CD4-positive, alpha-beta T cell treated with Interleukin-10 for 1 hour (primary cell): Measurements from ENCODE around the gene ASB3.
"Not testable (repeated sequence)": the region's sequence is repeated elsewhere in the genome, so short reads cannot be mapped to it uniquely, and the experiment has no call there.

Source experiments
- DNase-seq: peaks from one replicate; pipeline ENCODE4 v3.0.0-alpha.2; 2020

ASB3 gene

DNA sequence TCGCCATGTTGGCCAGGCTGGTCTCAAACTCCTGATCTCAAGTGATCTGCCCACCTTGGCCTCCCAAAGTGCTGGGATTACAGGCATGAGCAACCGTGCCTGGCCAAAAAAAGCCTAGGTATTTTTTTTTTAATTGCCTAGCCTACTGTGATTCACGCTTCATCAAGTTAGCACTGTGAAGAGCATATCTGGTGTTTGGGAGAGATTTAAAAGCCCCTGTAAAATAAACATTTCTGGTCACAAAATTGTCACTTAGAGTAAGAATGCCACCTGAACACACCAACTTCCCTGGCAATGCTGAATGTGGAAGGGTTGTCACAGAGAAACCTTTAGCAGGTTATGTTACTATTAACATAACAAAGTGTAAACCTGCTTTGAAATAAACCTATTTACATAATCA, 58.8 kb downstream of the ASB3 start:
- no peak for DNase-seq

DNA sequence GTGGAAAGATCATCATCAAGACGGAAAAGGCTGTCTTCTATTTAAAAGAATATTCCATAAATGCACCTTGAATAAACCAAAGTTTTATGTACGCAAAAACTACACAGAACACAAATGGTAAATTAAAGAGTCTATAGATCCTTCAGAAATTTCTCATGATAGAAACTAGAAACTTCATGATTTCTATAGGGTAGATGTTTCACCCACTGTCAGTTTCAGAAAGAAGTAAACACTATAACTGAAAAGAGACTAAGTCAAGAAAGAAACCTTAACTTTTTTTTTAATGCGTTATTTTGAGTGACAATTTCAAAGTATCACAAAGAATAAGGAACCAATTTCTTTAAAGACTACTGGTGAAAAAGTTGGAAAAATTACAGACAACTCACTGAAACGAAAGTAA, 61.1 kb downstream of the ASB3 start:
- no peak for DNase-seq

GRCh38 chr2:53724536-53724935, 62.2 kb downstream of the ASB3 start:
- DNase-seq, result no peak

DNA sequence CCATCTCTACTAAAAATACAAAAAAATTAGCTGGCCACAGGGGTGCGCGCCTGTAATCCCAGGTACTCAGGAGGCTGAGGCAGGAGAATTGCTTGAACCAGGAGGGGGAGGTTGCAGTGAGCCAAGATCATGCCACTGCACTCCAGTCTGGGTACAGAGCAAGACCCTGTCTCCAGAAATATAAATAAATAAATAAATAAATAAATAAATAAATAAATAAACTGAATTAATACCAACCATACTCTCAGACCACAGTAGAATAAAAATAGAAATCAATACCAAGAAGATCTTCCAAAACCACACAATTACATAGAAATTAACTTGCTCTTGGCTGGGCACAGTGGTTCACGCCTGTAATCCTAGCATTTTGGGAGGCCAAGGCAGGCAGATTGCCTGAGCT, 65.8 kb downstream of the ASB3 start:
- DNase-seq, result not testable (repeated sequence)

DNA sequence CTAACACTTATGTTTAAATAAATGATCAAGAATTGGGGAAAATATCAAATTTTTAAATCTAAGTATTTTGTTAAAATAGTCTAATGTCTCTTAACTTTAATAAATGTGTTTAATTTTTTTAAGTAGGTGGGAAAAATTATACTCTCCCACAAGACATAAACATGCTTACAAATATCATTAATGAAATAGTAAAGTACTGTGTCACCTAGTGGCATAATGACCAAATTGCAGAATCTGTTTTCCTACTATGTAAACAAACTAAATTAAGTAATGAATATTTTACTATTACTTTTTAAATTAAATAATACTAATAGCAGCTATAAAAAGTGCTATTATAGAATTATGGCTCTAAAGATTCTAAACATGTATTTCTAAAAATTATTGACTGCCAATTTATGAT, 71.2 kb downstream of the ASB3 start:
- DNase-seq, result no peak

GRCh38 chr2:53711271-53711780, 75.4 kb downstream of the ASB3 start:
- no peak for DNase-seq

DNA sequence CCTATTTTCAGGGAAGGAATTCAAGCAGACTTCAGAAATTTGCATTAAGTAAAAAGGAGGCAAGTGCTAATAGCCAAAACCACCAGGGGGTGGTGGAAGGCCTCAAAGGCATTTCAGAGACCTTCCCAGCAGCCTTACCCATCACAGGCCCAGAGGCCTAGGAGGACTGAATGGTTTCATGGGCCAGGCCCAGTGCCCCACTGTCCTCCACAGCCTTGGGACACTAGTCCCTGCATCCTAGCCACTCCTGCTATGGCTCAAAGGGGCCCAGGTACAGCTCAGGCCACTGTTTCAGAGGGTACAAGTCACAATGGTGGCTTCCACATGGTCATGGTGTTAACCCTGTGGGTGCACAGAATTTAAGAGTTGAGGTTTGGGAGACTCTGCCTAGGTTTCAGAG, 77.8 kb downstream of the ASB3 start:
- no peak for DNase-seq

DNA sequence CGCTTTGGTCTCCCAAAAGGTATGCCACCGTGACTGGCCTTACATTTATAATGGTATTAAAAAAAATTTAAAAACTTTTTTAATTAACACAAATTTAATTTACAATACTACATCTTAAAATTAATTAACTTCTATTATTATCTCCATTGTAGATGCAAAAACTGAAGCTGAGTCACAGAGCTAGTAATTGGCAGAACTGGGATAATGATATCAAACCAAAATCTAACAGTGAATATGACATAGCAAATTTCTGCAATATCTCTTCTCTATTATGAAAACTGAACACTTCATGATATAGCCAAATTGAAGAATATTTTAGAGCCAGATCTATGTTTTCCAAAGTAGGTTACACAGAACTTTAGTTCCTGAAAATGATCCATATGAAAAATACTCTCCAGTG, 85.5 kb downstream of the ASB3 start:
- DNase-seq, result no peak

DNA sequence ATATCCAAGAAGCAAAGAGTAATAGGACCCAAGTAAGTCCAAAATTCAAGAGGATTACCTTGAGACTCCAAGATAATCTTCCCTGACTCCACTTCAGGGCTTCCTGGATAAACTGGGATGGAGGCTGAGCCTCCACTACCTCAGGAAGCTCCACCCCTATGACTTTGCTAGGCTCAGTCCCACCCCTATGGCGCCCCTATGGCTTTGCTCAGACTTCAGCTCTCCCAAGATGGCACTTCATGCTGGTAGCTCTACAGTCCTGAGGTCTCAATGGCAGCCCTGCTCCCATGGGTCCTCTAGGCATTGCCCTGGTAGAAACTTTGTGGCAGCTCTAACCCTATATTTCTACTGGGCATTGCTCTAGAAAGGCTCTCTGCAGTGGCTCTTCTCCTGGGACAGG, 89.1 kb downstream of the ASB3 start:
- no peak for DNase-seq

GRCh38 chr2:53697092-53697491, 89.7 kb downstream of the ASB3 start:
- DNase-seq, result no peak

DNA sequence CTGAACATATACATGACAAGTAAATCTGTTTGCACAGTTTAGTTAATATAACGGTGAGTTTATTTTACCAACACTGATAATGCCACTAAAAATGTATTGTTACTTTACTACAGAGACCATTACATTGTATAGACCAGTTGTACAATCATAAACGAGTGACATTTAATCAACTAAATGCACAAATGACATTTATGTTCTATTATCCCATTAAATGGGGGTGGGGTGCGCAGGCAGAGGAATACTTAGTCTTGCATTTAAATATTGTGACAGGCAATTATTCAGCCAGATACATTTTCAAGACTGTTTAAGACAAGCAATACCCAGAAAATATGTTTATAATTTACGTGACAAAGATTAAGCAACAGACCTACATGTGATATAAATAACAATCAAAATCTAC, 91.2 kb downstream of the ASB3 start:
- DNase-seq, result no peak

DNA sequence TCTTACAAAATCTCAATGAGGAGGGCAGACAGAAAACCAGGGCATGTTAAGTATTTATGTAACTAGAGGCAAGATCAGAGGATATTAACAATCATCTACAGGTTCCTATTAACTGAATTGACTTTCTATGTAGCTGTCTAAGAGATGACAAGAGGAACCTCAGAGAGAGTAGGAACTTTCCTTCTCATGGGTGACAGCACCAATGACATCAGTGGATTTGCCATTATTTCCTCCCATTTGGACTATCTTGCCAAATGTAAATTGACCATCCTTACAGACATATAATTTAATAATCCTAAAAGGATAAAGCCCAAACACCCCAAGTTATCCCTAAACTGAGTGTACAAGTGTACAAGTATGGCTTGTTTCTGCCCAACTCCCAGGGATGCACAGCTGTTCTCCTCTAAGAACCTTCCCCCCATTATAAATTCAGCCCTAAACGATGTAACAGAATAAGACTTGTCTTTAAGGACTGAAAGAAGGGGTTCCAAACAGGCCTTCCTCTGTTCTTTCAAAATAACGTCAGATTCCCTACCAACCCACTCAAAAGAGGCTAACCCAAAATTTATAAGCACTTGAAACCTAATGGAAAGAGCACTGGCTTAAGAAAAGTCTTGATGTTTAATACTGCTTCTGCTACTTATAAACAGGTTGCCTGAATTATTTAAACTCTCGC, 92.5 kb downstream of the ASB3 start:
- DNase-seq, result no peak

- no peak for DNase-seq
Measured at GRCh38 chr2:53690876-53691275, 95.9 kb downstream of the ASB3 start.

DNA sequence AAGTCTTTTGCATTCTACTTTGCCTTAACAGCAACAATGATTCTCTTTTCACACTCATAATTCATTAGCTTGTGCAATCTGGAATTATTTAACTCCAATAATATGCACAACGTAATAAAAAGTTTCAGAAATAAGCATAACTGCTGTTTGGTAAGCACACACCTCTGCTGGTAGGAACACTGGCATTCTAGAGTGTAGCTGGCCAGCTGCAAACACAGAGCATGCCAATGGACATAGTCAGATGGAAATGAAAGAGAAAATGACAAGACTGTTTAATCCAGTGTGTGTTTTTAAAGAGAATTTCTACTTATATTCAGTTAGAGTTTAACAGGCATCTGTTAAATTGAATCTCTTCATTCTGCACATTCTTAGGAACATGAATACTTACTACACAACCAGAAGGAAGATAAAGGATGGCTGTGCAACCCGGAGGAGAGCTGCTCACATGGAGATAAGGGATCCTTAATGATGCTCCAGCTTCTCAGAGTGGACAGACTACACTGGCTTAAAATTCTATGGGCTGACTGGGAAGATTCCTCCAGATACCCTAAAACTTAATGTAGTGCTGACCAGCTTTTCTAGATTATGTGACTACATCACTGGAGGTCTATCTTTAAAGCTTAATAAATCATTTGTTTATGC, 113.8 kb downstream of the ASB3 start:
- DNase-seq, result no peak

- DNase-seq, result no peak
Measured at GRCh38 chr2:53670331-53670730, 116.4 kb downstream of the ASB3 start.

GRCh38 chr2:53668624-53669026, 118.1 kb downstream of the ASB3 start:
- DNase-seq, result no peak

GRCh38 chr2:53667130-53667529, 119.6 kb downstream of the ASB3 start:
- DNase-seq, result not testable (repeated sequence)

- DNase-seq, result no peak
Measured at GRCh38 chr2:53660886-53661285, 125.9 kb downstream of the ASB3 start.

- not testable (repeated sequence) for DNase-seq
Measured at GRCh38 chr2:53658474-53658873, 128.3 kb downstream of the ASB3 start.

DNA sequence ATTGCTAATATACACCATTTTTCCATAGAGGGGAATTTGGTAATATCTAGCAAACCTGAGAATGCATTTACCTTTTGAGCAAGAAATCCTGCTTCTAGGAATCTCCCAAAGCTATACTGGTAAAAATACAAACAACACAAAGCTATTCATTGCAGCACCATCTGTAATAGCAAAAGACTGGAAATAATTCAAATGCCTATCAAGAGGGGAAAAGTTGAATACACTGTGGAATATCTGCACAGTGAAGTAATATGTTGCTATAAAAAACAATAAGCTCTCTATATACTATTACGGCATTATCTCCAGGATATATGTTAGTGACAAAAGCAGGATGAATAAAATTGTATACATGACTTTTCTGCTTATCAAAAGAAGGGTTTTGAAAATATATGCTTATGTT, 131.5 kb downstream of the ASB3 start:
- DNase-seq, result no peak

DNA sequence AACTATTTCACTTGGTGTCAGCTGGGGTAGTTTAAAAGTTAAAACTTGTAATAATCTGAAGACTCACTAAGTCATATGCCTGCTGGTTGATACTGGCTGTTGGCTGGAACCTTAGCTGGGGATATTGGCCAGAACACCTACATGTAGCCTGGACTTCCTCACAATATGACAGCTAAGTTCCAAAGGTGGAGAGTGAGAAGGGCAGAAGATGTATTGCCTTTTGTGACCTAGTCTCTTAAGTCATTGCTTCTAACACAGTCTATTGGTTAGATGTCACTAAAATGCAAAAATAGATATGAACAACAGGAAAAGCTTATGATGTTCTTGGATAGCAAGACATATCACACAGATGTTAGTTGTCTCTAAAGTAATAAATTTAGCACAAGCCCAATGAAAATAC, 132.4 kb downstream of the ASB3 start:
- no peak for DNase-seq

DNA sequence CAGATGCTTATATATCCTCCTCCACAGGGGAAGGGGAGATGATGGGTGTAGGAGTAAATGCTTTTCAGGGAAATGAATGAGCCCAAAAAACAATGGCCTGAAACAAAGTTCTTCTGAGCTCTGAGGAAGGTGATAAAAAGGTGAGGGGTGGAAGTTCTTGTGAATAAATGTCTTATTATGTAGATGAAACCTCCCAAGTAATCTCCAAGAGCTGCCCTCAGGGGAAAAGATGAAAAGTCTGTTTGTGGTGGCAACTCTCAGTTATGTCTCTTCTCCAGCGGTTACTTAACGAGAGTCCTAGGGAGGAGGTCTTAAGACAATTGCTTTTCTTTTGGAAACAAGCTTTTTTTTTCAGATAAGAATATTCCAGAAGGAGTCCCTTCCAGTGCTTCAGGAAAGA, 134.6 kb downstream of the ASB3 start:
- DNase-seq, result no peak

GRCh38 chr2:53646788-53647187, 140.0 kb downstream of the ASB3 start:
- no peak for DNase-seq

GRCh38 chr2:53641290-53641689, 145.5 kb downstream of the ASB3 start:
- no peak for DNase-seq

GRCh38 chr2:53640466-53640865, 146.3 kb downstream of the ASB3 start:
- no peak for DNase-seq
